Activated CD4-positive, alpha-beta T cell treated with anti-CD3 and anti-CD28 coated beads, Interleukin-2, Interleukin-6, amounts not matched to agents 100 ng/mL and 50 ng/mL, durations not matched to agents 16 hours and 8 hours (primary cell): ENCODE results near the gene NIM1K.
A peak's percentile ranks its signal among the peaks of the same experiment; 100 is the strongest.
"Not testable (repeated sequence)": the region's sequence is repeated elsewhere in the genome, so short reads cannot be mapped to it uniquely, and the experiment has no call there.

Experiments
- DNase-seq: peaks from one replicate; pipeline ENCODE4 v3.0.0-alpha.2; 2020

The NIM1K gene

DNA sequence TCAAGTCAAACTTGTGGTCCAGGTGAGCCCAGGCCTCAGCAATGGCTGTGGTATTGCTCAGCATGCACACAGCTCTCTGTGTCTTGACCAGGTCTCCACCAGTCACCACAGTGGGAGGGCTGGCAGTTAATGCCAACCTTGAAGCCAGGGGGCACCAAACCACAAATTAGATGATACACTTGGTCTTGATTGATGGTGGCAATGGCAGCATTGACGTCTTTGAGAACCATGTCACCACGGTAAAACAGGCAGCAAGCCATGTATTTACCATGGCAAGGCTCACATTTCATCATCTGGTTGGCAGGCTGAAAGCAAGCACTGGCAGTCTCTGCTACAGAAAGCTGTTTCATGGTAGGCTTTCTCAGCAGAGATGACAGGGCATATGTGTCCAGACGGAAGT is 40.0 kb downstream of the NIM1K start:
- DNase-seq, result peak; percentile 17

DNA sequence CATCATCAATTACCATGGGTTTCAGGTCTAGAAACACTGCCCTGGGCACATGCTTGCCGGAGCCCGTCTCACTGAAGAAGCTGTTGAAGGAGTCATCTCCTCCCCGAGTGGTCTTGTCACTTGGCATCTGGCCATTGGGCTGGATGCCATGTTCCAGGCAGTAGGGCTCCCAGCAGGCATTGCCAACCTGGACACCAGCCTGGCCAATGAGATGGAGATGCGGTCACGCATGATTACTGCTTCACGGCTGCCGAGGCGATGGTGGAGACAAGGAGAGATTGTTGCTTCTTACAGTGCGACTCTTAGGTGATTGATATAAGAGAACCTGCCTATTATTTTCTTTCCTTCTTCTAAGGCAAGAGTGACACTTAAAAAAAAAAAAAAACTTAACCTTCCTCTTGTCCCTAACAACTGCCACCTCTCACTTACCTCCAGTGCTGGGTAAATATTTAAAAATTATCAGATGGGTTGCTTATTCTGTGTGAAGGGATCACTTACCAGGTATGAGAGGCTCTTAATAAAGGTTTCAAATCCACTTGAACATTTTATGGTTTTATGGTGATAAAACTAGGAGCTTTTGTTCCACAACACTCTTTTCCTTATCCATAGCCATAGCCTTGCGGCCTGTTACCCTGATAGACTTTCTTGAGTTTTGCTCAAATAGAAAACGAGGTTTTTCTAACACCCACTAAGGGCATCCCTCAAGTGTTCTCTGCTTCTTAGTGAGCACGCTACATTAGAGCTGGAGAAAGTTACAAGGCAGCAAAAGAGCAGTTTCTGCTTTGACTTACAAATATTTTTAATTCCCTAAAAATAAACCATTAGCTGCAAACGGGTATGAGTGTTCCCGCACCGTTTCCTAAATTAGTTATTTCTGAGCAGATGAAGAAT is 41.2 kb downstream of the NIM1K start:
- no peak for DNase-seq

DNA sequence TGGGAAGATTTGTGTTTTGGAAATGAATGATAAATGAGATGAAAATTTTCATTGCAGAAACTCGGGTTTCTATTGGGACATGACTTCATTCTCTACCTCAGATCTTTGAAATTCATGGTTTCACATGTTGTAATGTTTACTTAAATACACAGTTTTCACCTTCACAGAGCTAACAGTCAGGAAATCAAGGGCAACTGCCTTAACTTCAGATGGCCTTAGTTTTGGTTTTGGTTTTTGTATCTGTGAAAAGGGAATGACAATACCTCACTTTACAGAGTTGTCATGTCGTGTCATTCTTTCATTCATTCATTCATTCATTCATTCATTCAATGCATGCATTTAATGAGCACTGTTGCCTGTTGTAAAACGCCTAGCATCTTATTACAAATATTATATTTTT is 41.9 kb downstream of the NIM1K start:
- peak; percentile 48 for DNase-seq

DNA sequence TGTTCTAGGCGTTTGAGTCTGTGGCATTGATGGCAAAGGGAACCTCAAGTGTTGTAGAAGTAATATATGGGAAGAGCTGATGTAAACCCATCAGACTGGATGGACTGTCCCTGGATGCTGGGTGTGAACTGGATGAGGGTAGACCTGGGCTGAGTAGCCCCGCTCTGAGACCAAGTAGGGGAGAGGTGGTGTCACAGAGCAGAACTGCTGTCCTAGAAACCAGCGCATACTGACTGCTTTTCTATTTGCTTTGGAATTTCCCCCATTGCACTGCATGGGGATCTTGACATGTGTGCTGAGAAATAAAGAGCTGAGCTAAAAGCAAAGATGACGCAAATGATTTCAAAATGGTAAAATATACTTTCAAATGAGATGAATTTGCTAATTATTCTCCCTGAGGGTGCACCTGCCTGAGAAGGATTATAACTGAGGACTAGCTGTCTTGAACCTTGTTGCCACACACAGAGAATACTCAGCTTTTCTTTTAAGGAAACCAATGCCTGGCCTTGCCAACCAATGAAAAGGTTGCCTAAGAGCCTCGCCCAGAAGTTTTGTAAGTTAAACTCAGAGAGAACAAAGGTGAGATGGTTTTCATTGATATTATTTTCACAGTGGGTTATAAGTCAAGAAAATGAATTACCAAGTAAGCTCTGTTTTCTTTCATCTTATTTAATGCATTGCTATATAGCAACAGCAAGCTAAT is 44.8 kb downstream of the NIM1K start:
- no peak for DNase-seq

DNA sequence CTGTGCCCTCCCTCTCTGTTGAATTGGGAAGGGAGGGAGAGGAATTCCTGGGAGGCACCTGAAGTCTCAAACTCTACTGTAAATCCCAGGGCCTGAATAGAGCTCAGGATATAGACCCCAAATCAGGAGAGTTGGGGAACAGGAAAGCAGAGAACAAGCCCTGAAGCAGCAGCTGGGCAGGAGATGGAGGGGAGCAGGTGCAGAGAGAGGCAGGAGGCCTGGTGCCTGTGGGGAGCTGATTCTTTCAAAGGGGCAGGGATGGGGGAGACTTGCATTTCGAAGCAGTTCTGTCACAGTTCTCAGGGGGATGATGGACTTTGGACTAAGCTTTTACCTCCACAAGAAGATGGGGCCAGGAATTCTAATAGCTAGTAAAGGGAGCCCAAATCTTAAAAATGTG is 50.2 kb downstream of the NIM1K start:
- no peak for DNase-seq

DNA sequence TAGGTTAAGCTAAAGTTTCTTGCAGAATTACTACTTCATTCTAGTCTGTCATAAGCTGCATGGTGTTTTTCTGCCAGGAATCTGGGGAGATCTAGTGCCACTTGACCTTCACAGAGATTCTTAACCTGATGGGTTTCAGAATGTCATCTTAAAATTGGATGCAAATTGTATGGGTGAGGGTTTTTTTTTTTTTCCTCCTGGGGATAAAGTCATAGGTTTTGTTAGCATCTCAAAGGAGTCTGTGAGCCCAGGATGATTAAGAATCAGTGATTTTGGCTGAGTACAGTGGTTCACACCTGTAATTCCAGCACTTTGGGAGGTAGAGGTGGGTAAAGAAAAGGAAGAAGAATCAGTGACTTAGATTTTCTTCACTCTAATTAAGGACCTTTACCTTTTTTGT is 51.2 kb downstream of the NIM1K start:
- DNase-seq, result no peak

DNA sequence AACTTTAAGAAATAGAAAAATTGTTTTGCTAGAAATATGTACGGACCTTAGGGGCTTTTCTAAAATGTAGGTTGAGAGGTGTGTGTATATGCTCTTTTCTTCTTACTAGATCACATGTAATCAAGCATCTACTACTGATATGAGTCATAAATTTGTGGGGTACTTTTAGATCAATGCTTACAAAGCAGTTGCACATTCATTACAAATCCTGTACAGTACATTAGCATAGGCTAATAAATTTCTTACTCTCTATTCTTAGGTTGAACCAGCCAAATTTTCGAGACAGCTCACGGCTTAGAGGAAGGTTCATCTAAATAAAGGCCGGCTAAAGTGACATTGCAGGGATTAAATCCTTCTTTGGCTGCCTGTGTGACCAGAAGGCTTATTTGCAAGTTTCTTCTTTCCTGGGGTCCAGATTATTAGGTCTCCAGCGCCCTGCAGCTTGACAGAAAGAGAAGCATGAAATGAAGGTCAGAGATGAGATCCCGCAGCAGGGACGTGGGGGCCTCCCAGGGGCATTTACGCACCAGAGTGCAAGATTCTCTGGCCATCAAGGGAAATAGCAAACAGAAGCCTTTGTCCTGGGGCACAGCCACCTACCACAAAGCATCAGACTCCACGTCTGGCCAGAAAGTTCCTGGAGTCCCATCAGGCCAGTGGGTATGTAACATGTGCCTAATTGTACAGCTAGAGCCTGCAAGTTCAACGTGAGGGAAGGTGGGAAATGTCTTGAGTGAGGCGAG is 53.0 kb downstream of the NIM1K start:
- peak; percentile 46 for DNase-seq

DNA sequence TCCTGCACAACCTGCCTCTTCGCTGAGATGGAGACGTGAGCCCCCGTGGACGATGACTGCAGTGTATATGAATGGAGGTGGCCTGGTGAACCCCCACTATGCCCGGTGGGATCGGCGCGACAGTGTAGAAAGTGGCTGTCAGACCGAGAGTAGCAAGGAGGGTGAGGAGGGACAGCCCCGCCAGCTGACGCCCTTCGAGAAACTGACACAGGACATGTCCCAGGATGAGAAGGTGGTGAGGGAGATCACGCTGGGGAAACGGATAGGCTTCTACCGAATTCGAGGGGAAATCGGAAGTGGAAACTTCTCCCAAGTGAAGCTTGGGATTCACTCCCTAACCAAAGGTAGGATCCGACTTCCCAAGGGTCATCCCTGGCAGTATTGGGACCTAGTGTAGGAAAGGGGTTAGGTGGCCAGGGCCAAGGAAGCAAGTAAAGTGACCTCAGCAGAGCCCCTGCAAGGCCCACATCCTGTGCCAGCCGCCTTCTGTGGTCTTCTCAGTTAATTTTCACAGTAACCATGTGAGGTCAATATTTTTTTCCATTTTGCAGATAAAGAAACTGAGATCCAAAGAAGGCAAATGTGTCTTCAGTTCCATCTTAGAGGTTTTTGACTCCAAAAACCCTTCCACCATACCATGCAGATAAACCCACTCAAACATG is 53.8 kb downstream of the NIM1K start:
- peak; percentile 14 for DNase-seq

DNA sequence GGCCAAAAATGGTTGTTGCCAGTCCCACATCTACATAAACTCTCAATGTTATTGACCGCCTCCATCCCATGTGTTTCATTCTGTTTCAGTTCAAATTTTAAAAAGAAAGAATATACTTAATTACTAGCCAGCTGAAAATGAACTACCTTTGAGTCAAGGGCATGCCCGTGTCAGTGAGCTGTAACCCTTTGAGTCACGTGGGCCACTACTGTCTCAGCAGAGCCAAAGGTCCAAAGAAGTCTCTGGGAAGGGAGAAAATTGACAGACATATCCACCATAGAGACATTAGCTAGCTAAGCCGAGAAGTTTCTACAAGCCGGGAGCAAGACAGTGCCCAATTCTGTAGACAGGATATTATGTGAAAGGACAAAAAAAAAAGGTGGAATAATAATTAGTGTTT is 59.7 kb downstream of the NIM1K start:
- DNase-seq, result no peak

DNA sequence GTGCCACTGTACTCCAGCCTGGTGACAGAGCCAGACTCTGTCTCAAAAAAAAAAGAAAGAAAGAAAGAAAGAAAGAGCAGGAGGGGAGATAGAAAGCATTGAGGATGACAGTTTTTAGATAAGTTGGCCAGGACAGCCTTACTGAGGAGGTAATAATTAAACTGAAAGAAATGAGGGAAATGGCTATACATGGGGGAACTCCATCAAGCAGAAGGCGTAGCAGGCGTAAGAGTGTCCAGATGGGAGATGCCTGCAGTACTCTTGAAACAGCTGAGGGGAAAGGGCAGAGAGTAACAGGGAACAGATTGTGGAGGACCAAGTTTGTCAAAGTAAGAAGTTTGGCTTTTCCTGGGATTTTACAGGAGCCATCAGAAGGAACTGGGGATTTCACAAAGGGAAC is 63.7 kb downstream of the NIM1K start:
- DNase-seq, result no peak

DNA sequence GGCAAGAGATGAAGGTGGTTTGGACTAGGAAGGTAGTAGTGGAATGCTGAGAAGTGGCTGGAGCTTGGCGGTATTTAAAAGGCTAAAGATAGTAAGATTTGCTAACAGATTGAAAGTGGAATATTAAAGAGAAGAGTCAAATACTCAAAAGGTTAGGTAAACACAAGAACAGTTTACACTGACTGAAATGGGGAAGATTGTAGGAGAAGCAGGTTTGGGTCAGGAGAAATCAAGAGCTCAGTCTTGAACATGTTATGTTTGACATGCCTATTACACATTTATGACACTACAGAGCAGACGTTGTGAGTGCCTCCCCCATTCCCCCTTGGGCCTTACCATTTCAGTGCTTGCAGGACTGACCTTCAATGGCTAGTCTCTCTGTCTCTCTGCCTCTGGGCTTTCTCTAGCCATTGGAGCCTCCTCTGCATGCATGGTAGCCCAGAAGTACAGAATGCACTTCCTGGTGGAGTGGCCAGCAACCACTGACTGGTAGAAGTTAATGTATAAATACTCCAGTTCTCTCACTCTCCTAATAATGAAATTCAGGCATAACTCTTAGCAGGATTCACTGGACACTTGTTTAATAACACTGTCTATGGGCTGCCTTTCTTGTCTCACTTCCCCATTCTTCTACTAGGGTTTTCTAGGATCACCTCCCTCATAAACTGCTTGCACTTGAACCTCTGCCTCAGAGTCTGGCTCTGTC is 64.4 kb downstream of the NIM1K start:
- DNase-seq, result no peak

DNA sequence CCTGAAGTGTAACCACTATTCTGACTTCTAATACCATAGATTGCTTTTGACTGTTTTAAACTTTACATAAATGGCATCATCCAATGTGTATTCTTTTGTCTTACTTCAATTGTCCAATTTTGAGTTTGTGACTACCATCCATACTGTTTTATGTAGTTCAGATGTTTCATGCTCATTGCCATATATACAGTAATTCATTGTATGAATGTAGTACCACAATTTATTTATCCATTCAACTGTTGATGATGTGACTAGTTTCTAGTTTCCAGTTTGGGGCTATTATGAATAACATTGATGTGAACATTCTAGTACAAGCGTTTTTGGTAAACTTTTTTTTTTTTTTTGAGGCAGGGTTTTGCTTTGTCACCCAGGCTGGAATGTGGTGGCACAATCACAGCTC is 66.1 kb downstream of the NIM1K start:
- no peak for DNase-seq

DNA sequence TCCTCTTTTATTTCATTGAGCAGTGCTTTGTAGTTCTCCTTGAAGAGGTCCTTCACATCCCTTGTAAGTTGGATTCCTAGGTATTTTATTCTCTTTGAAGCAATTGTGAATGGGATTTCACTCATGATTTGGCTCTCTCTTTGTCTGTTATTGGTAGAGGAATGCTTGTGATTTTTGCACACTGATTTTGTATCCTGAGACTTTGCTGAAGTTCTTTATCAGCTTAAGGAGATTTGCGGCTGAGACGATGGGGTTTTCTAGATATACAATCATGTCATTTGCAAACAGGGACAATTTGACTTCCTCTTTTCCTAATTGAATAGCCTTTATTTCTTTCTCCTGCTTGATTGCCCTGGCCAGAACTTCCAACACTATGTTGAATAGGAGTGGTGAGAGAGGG is 70.2 kb downstream of the NIM1K start:
- DNase-seq, result not testable (repeated sequence)

DNA sequence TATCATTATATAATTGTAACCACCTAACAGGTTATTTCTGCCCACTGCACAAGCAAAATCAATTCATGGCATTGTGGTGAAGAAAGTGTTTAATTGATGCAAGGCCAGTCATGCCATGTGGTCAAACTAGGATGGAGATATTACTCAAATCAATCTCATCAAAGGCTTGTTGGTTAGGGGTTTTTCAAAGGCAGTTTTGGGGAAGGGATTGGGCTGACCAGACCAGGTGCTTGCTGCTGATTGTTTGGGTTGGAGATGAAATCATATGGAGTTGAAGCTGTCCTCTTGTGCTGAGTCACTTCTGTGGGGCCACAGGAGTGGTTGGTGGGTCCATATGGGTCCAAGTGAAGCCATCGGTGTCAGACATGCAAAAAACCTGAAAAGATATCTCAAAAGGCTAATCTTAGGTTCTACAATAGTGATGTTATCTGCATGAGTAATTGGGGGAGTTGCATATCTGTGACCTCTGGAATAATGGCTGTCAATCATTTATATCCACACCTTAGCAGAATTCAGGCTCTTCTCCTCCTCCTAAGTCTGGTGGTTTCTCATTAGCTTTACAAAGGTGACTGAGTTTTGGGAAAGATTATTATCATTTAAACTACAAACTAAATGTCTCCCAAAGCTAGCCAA is 76.3 kb downstream of the NIM1K start:
- peak; percentile 6 for DNase-seq

DNA sequence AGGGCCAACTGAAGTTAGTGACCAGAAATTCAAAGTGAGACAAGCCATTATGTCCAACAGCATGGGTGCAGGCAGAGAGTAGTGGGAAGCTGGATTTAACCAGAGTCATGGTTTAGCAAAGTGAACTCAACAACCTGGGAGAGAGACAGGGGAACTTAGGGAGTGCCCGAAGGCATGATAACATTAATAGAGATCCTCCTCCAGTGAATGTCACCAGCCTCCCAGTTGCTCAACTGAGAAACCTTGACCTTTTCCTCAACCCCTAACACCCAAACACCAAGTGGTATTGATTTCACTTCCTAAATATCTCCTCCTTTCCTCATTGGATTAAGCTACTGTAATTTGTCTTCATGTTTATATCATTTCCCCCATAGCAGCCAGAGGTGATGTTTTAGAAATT is 78.6 kb downstream of the NIM1K start:
- no peak for DNase-seq

DNA sequence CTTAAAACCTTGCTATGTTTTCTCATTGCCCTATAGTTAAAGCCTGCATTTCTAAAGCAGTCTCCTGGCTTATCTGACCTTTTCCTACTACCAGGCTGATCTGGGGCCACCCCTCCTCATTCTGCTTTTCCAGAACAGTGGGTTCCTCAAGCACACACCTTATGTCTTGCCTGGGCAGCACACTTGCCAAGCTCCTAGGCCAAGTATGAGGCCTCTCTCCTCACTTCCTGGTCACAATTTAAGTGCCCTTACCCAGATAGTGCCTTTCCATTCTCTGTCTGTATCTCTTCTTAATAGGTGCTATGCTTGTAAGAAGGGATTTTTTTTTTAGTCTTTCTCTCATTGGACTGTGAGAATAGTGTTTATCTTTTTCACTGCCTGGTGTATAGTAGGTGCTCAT is 81.5 kb downstream of the NIM1K start:
- no peak for DNase-seq

DNA sequence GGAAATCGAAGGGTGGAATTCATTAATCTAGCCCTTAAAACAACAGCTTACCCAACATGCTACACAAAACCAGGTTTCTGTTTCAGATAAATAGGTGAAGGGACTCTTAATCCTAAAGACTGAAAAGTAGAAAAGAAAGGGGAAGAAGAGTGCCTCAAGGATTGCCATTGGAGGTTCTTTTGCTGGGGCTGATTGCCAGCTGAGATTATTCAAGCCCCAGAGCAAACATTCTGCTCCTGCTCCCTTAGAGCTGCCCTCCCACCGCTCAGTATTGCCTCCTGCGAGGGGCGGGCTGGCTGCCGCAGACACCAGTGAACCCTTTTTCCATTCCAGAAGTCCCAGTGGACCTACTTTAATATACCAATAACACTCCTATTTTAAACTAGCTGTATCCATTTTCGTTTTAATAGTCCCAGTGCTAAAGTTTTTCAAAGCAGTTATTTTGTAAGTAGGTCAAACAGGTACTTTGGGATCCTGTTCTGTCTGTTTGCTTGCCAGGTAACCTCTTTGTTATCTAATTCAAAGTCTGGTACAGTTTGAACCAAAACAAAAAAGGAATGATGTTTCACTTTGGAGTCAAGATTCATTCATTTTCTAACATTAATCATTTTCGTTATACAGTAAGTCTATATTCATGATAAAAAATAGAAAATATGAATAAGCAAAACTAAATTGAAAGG is 82.5 kb downstream of the NIM1K start:
- DNase-seq, result no peak

DNA sequence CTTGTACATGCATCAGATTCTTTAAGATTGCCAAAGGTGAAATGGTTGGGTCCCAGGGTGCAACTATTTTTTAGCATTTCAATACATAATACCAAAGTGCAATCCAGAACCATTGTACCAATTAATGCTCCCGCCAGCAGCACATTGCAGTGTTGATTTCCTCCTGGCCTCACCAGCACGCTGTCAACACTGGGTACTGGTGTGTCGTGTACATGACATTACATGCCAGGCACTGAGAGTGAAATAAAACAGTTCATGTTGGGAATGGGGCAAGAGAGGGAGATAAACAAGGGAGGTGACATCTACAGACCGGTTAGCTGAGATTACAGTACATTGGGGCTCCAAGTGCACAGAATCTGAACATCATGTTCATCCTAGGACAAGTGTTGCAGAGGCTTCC is 83.4 kb downstream of the NIM1K start:
- DNase-seq, result no peak

DNA sequence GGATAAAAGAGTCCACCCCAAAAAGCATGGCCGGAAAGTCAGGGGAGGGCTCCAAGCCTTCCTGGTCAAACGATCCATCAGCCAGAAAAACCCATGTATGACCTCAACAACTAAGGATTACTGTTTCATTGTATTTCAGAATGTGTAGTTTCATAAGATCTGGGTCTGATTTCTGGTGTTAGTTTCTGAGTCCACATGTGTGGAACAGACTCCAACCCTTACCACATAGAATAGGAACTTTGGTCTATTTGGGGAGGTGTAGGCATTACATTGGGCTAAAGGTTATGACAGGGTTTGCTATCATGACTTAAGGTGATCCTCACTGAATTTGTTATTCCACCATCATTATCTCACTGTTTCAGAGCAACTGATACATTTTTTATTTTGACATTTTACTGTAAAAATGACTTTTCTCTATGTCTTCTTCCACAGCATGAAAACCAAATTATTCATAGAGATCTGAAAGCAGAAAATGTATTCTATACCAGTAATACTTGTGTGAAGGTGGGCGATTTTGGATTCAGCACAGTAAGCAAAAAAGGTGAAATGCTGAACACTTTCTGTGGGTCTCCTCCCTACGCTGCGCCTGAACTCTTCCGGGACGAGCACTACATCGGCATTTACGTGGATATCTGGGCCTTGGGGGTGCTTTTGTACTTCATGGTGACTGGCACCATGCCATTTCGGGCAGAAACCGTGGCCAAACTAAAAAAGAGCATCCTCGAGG is 87.7 kb downstream of the NIM1K start:
- no peak for DNase-seq

DNA sequence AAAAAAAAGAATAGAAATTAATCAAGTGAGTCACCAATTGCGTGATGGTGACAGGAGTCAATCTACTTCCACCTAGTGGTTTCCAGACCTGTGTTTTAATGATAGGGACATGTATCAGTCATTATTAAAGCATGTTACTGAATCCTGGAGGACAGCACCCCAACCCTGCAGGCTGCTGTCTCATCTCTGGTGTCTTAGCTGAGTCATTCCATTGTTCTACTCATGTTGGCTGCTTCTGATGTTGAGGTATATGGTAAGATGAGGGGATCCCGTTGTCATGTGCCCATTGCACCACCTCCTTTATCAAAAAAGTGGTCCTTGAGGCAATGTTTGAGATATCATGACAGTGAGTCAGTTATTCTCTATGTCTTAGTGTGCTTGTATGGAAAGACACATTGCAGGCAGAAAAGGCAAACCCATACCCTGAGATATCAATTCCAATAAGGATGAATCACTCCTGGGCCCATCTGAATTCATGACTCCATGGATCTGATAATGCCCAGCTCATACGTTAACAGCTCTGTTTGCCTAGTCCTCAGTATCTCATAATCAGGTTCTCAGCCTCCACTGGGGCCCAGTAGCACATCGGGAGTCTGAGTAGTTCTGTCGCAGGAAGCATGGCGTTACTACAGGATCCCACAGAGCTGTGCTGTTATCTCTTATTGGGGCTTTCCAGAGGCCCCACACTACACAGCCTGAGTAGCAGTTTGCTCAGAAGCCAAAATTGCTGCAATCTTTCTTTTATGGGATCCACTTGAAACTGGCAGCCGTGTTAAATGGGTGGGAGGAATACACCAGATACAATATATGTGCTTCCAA is 90.0 kb downstream of the NIM1K start:
- peak; percentile 79 for DNase-seq
